ENCODE data around the gene BTC. TPM values are rescaled to one million over a fixed set of nuclear protein-coding genes. Genes with fewer than 3 reads are reported as not detected.

The BTC gene
- total and polyA plus RNA-seq, 2 of the 13 experiments (the other 11 are each of a cell fraction or from before 2014, with no cell fraction given): not detected

- Histone ChIP-seq H3K27ac (ENCODE audit: extremely low read length, insufficient read depth, low read length) (no peak overlapping the region), H2AFZ (ENCODE audit: low read length) (peak overlapping the region; percentile 42), H3K9me3 (ENCODE audit: low read length) (no peaks in the 10 kb centered on the region), H3K27me3 (ENCODE audit: control insufficient read depth in 1 of 2, insufficient read depth in 2 of 2, low read length in 2 of 2) (peaks cover 0 to 21% of the 10 kb centered on the region in 2 experiments; a peak in 2 of 5 replicates), H3K36me3 (replicated peaks in 1 of 2; ENCODE audit: control insufficient read depth in 1 of 2, insufficient read depth in 2 of 2, low read length in 2 of 2) (no peaks in the 10 kb centered on the region), H3K4me2 (ENCODE audit: low read depth, low read length) (peak overlapping the region; percentile 92), H3K79me2 (ENCODE audit: insufficient read depth, low read length) (no peaks in the 10 kb centered on the region), H4K20me1 (ENCODE audit: insufficient read depth, low read length) (no peaks in the 10 kb centered on the region), H3K9ac (ENCODE audit: insufficient read depth, low read depth, low read length) (no peak overlapping the region; the same call in 1 of the 2 replicates), H3K4me1 (ENCODE audit: insufficient read depth, low read length) (no peaks in the 10 kb centered on the region), H3K4me3 (replicated peaks in 1 of 3; ENCODE audit: insufficient read depth in 1 of 3, low read depth in 2 of 3, low read length in 3 of 3) (peak overlapping the region; percentile 58 to 76 (median 73))
- 4% methylated on average over 15 of the region's 42 CpGs for WGBS (ENCODE audit: low lambda C conversion rate)
- in situ Hi-C loops (cut with HindIII; ENCODE audit: extremely low pct_ligation_motif_present, low pct_unique_long_range_greater_than_20kb): no loop called here
- DNase-seq (ENCODE audit: low spot score): peak; percentile 3
- POLR2A ChIA-PET: no interaction called here
- CTCF ChIA-PET (ENCODE audit: low intra/inter-chr PET ratio, low total read pairs): no interaction called here
- FAIRE-seq: no peak
- intact Hi-C loops (cut with micrococcal nuclease; ENCODE audit: unreplicated experiment): no loop called here
- BruUV-seq (replicated peaks): no TSS peak
- peak; percentile 90 for ATAC-seq
- TF ChIP-seq RFXAP (CRISPR knock-in tag; IDR thresholded peaks at IDR 0.05; ENCODE audit: borderline replicate concordance) (no peak), POGZ (CRISPR knock-in tag; IDR thresholded peaks at IDR 0.05) (no peak), KAT8 (CRISPR knock-in tag; IDR thresholded peaks at IDR 0.05) (no peak), RXRA (CRISPR knock-in tag; IDR thresholded peaks at IDR 0.05) (no peak), ZNF180 (CRISPR knock-in tag; IDR thresholded peaks at IDR 0.05; ENCODE audit: borderline replicate concordance, low read depth) (no peak), IRF9 (CRISPR knock-in tag; IDR thresholded peaks at IDR 0.05; ENCODE audit: borderline replicate concordance) (peak; percentile 54; the same call in 1 of the 2 replicates), SAP130 (CRISPR knock-in tag; IDR thresholded peaks at IDR 0.05; ENCODE audit: low read depth) (0 out of 2 replicates have a peak, but pooled peaks have one; percentile 8), ZBTB43 (CRISPR knock-in tag; conservative IDR thresholded peaks at IDR 0.05) (no peak), SALL1 (CRISPR knock-in tag; IDR thresholded peaks at IDR 0.05) (0 out of 2 replicates have a peak, but pooled peaks have one; percentile 17), HMG20A (CRISPR knock-in tag; IDR thresholded peaks at IDR 0.05; ENCODE audit: borderline replicate concordance) (no peak)
- TF ChIP-seq, protein P1, sequence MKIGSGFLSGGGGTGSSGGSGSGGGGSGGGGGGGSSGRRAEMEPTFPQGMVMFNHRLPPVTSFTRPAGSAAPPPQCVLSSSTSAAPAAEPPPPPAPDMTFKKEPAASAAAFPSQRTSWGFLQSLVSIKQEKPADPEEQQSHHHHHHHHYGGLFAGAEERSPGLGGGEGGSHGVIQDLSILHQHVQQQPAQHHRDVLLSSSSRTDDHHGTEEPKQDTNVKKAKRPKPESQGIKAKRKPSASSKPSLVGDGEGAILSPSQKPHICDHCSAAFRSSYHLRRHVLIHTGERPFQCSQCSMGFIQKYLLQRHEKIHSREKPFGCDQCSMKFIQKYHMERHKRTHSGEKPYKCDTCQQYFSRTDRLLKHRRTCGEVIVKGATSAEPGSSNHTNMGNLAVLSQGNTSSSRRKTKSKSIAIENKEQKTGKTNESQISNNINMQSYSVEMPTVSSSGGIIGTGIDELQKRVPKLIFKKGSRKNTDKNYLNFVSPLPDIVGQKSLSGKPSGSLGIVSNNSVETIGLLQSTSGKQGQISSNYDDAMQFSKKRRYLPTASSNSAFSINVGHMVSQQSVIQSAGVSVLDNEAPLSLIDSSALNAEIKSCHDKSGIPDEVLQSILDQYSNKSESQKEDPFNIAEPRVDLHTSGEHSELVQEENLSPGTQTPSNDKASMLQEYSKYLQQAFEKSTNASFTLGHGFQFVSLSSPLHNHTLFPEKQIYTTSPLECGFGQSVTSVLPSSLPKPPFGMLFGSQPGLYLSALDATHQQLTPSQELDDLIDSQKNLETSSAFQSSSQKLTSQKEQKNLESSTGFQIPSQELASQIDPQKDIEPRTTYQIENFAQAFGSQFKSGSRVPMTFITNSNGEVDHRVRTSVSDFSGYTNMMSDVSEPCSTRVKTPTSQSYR (CRISPR knock-in tag; IDR thresholded peaks at IDR 0.05; ENCODE audit: borderline replicate concordance): no peak
- TF ChIP-seq, protein P2, sequence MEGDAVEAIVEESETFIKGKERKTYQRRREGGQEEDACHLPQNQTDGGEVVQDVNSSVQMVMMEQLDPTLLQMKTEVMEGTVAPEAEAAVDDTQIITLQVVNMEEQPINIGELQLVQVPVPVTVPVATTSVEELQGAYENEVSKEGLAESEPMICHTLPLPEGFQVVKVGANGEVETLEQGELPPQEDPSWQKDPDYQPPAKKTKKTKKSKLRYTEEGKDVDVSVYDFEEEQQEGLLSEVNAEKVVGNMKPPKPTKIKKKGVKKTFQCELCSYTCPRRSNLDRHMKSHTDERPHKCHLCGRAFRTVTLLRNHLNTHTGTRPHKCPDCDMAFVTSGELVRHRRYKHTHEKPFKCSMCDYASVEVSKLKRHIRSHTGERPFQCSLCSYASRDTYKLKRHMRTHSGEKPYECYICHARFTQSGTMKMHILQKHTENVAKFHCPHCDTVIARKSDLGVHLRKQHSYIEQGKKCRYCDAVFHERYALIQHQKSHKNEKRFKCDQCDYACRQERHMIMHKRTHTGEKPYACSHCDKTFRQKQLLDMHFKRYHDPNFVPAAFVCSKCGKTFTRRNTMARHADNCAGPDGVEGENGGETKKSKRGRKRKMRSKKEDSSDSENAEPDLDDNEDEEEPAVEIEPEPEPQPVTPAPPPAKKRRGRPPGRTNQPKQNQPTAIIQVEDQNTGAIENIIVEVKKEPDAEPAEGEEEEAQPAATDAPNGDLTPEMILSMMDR (CRISPR knock-in tag; IDR thresholded peaks at IDR 0.05): peak; percentile 55
These were observed 454 bp downstream of the BTC start for GRCh38 chr4:74793757-74794381.
